Uterus (tissue), 4 donors: Measurements from ENCODE around the gene DOK7. TPM values are rescaled to one million over a fixed set of nuclear protein-coding genes. Genes with fewer than 3 reads are reported as not detected.

Source experiments
- DNase-seq, 2 donors: peaks; one replicate each; pipeline ENCODE4 v3.0.0-alpha.2; 2019 to 2020
- H3K27ac ChIP-seq, 2 donors: fragments of 200-600 bp; sonication (generic); 1 replicate in 1 of 2; 2 replicates in 1 of 2; pipeline ENCODE4 v1.5.1; 2016 to 2018
- H3K27me3 ChIP-seq, 2 donors: fragments of 200-600 bp; sonication (generic); one replicate each; pipeline ENCODE4 v1.5.1; 2018 to 2019; ENCODE audit warnings: control low read depth in 1 of 2
- H3K36me3 ChIP-seq, 2 donors: fragments of 200-600 bp; sonication (generic); one replicate each; pipeline ENCODE4 v1.5.1; 2019; ENCODE audit warnings: control low read depth in 1 of 2
- H3K4me1 ChIP-seq, 2 donors: fragments of 200-600 bp; sonication (generic); one replicate each; pipeline ENCODE4 v1.5.1; 2018 to 2019; ENCODE audit warnings: control low read depth in 1 of 2
- H3K4me3 ChIP-seq, 2 donors: fragments of 200-600 bp; sonication (generic); 1 replicate in 1 of 2; 2 replicates in 1 of 2; pipeline ENCODE4 v1.5.1; 2018 to 2019; ENCODE audit warnings: mild to moderate bottlenecking in 1 of 2
- H3K9me3 ChIP-seq, 2 donors: fragments of 200-600 bp; sonication (generic); one replicate each; pipeline ENCODE4 v1.5.1; 2019; ENCODE audit warnings: control low read depth in 1 of 2
- CTCF ChIP-seq, 4 experiments: fragments of 200-600 bp in 2 of 4; fragments of 450-650 bp in 2 of 4; sonication (generic) in 2 of 4; IDR thresholded peaks; one replicate each; pipeline ENCODE4 v1.5.1; 2016 to 2019; ENCODE audit warnings: antibody characterized with exemption in 4 of 4, mild to moderate bottlenecking in 2 of 4, moderate library complexity in 1 of 4
- POLR2A ChIP-seq, 2 donors: fragments of 450-650 bp; IDR thresholded peaks; one replicate each; pipeline ENCODE4 v1.6.1; 2016; ENCODE audit warnings: antibody characterized with exemption in 2 of 2, mild to moderate bottlenecking in 1 of 2, moderate library complexity in 1 of 2
- intact Hi-C: fragments of 100-400 bp; cut with DNase I; formaldehyde crosslinking; loops from one replicate; pipeline ENCODE4 v1.15.1; 2023; ENCODE audit warnings: low total_unique reads
- total RNA-seq, 4 donors: library from RNA; depleted of rRNA in 3 of 4; stranded (reverse); fragments of >200 nt in 3 of 4; gene quantifications; one replicate each; pipeline versions ENCODE4 v1.1.0 to v1.2.4, GENCODE V29; 2014 to 2023
- donor health status: DM: yes; HTN: yes; CAD: no.

DOK7 gene
- total RNA-seq, 4 donors from 2014 or later: 0.26 to 3.9 (median 0.85) TPM; not detected in 1

DNA sequence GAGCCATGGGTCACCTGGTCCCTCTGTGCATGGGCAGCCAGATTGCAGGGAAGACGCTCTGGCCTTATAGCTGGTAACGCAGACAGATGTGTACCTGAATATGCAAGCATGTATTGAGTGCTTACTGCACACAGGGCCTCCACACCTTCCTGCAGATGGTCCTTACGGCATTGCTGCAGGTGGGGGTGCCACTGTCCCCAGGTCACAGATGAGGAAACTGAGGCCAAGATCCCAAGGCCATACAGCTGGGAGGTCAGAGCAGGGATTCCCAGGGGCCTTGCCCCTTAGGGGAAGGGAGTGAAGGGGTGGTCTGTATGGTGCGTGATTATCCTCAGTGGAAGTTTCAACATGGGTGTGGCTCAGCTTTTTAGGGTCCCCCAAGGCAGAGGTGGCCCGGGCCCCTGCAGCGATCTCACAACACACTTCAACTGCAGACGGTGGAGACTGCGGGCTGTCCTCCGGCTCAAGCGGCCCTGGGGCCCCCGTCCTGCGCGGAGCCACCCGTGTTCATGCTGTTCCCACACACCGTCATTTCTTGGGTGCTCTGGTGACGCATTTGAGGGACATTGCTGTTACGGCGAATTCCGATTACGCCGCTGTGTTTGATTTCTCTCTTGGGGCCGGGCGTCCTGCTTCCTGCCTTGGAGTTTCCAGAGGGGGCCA is 8.1 kb downstream of the DOK7 start:
- no peak for DNase-seq
- no peak for TF ChIP-seq CTCF (IDR thresholded peaks at IDR 0.05)
- H3K27ac ChIP-seq: no peak overlapping the region
- no peaks in the 10 kb centered on the region for H3K9me3 ChIP-seq
- no peaks in the 10 kb centered on the region for H3K4me1 ChIP-seq
- no peaks in the 10 kb centered on the region for H3K27me3 ChIP-seq
- H3K36me3 ChIP-seq: no peaks in the 10 kb centered on the region
- no peak overlapping the region for H3K4me3 ChIP-seq
- intact Hi-C loops: no loop called here

- no peaks in the 10 kb centered on the region for H3K4me1 ChIP-seq
- DNase-seq: no peak
- intact Hi-C loops: no loop called here
Measured at GRCh38 chr4:3471886-3472285, 8.8 kb downstream of the DOK7 start.

DNA sequence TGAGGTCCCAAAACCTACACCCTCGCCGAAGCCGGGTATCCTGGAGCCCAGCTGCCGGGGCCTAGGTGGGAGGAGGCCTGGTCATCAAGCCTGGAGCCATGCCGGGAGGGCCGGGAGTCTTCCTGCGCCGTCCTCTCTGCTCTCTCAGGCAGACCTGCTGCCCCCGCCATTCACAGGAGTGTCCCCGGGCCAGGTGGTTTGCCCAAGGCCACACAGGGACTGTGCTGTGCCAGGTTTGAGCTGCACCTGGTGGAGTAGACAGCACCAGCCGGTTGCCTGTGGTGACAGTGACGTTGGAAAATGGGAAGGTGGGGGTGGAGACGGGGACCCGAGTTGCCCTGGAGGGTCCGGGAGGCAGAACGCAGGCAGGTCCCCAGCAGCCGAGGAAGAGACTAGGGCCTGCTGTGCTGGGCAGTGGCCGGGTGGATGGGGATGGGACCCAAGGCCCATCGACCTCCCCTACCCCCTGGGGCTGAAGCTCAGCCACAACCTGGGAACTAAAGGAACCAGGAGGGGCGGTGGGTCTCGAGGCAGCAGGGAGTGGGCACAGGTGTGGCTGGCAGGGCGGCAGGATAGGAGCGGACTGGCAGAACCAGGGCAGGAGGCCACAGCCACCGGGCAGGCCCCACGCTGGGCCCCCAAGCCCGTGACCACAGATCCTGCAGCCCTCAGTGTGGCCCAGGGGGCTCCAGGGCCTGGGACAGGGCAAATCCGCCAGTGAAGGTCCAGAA is 9.5 kb downstream of the DOK7 start:
- TF ChIP-seq CTCF (IDR thresholded peaks at IDR 0.05) (no peak), POLR2A (IDR thresholded peaks at IDR 0.05) (no peak)
- Histone ChIP-seq H3K27me3 (no peaks in the 10 kb centered on the region), H3K9me3 (no peaks in the 10 kb centered on the region), H3K4me1 (no peaks in the 10 kb centered on the region), H3K4me3 (no peak overlapping the region), H3K27ac (no peak overlapping the region), H3K36me3 (no peaks in the 10 kb centered on the region)
- no peak for DNase-seq
- intact Hi-C loops: no loop called here

More at GRCh38 chr4:3471886-3472285, 8.8 kb downstream of the DOK7 start:
- no peak for TF ChIP-seq CTCF (IDR thresholded peaks at IDR 0.05)
- TF ChIP-seq POLR2A (IDR thresholded peaks at IDR 0.05): no peak
- H3K27ac ChIP-seq: no peak overlapping the region
- H3K4me3 ChIP-seq: no peak overlapping the region
- H3K9me3 ChIP-seq: no peaks in the 10 kb centered on the region
- no peaks in the 10 kb centered on the region for H3K36me3 ChIP-seq
- H3K27me3 ChIP-seq: no peaks in the 10 kb centered on the region

DNA sequence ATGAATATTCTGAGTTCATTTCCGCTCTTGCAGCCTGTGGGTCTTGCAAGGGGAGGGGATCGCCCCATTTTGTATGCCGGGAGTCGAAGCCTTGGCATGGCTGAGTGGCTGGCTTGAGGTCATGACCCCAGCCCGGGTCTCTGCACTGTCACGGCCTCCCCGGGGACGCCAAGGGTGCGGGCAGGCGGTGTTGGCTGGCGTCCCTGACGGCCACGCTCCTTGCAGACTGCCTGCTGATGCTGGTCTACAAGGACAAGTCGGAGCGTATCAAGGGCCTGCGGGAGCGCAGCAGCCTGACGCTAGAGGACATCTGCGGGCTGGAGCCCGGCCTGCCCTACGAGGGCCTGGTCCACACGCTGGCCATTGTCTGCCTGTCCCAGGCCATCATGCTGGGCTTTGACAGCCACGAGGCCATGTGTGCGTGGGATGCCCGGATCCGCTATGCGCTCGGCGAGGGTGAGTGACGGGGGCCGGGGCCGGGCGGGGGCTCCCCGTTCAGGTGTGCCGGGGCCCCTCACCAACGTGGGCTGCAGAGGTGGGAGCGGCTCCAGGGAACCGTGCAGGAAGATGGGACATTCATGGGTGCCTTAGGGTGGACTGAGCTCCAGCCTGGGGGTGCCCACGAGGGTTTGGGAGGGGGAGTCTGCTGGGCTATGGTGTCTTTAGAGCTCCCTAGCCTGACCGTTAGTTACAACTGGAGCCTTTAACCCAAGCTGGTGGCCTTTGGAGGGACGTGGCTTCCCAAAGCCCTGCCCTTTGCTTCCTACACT is 10.3 kb downstream of the DOK7 start:
- DNase-seq: no peak
- Histone ChIP-seq H3K27ac (no peak overlapping the region), H3K4me1 (no peaks in the 10 kb centered on the region), H3K27me3 (no peaks in the 10 kb centered on the region), H3K9me3 (no peaks in the 10 kb centered on the region), H3K36me3 (no peaks in the 10 kb centered on the region), H3K4me3 (no peak overlapping the region)
- intact Hi-C loops: no loop called here
- TF ChIP-seq CTCF (IDR thresholded peaks at IDR 0.05) (no peak), POLR2A (IDR thresholded peaks at IDR 0.05) (no peak)
